K562 (cell line): ENCODE measurements around the gene XPNPEP3. TPM values are rescaled to one million over a fixed set of nuclear protein-coding genes. Genes with fewer than 3 reads are reported as not detected.

ENCODE experiments used
- ATAC-seq: fragments of 200-7000 bp; cut with Tn5 transposase; 3 replicates; pipeline ENCODE4 v1.9.1; 2020; ENCODE audit warnings: moderate library complexity
- BruUV-seq: library from RNA; stranded (reverse); fragments of 400-500 nt; replicated peaks from 2 replicates; lab custom pipeline; 2021; lab: Mats Ljungman, UMichigan
- CTCF ChIA-PET: fragments of 300-600 bp; formaldehyde crosslinking; extraction: SDS; loops from one replicate; lab custom pipeline; 2021; ENCODE audit warnings: low intra/inter-chr PET ratio; lab: Yijun Ruan, JAX
- POLR2A ChIA-PET: fragments of 300-600, 350-650 bp; sonication (Branson Sonifier 250); formaldehyde crosslinking; extraction: SDS; loops from one replicate; lab custom pipeline; 2021; ENCODE audit warnings: antibody characterized with exemption, inconsistent platforms; lab: Yijun Ruan, JAX
- DNase-seq, 4 experiments: peaks; one replicate each; pipeline versions ENCODE4 v3.0.0 to v3.0.0-alpha.2; 2011 to 2018; ENCODE audit warnings: low spot score in 3 of 4, mixed read lengths in 3 of 4; ENCODE audit errors: extremely low read depth in 1 of 4
- FAIRE-seq: peaks from 2 replicates; lab custom pipeline; 2011; peaks lifted over from hg19 to GRCh38; lab: Jason Lieb, UNC
- H2AFZ ChIP-seq: 2 replicates; pipeline ENCODE4 v1.6.0; 2011; ENCODE audit warnings: low read depth, low read length, control low read depth, inconsistent platforms
- H3K27ac ChIP-seq: fragments of 200-600 bp; 3 replicates; pipeline ENCODE4 v1.8.0; 2011; ENCODE audit warnings: low read depth, mild to moderate bottlenecking, control low read depth, inconsistent platforms, low read length, moderate library complexity, mixed read lengths; ENCODE audit errors: extremely low read depth
- H3K27me3 ChIP-seq, 2 experiments: fragments of 300-600 bp in 1 of 2; 2 replicates in 1 of 2; 3 replicates in 1 of 2; pipeline versions ENCODE4 v1.6.0 to v1.8.0; 2011; ENCODE audit warnings: inconsistent platforms in 2 of 2, low read length in 2 of 2, mild to moderate bottlenecking in 1 of 2, mixed read lengths in 1 of 2, moderate library complexity in 1 of 2; ENCODE audit not compliant: control insufficient read depth in 2 of 2, insufficient read depth in 2 of 2
- H3K36me3 ChIP-seq: fragments of 300-600 bp; 3 replicates; pipeline ENCODE4 v1.8.0; 2011; ENCODE audit warnings: mild to moderate bottlenecking, low read length, inconsistent platforms; ENCODE audit not compliant: control insufficient read depth, insufficient read depth
- H3K4me1 ChIP-seq, 2 experiments: fragments of 200-600 bp in 1 of 2; replicated peaks in 1 of 2; 2 replicates in 1 of 2; 3 replicates in 1 of 2; pipeline versions ENCODE4 v1.5.1 to v1.8.0; 2011; ENCODE audit warnings: inconsistent platforms in 2 of 2, low read length in 2 of 2, mild to moderate bottlenecking in 1 of 2, mixed read lengths in 1 of 2, moderate library complexity in 1 of 2; ENCODE audit not compliant: control insufficient read depth in 2 of 2, insufficient read depth in 2 of 2
- H3K4me2 ChIP-seq: 2 replicates; pipeline ENCODE4 v1.6.1; 2011; ENCODE audit warnings: low read length, control low read depth, inconsistent platforms, mixed read lengths; ENCODE audit not compliant: insufficient read depth
- H3K4me3 ChIP-seq: fragments of 200-600 bp; sonication (generic), shearing (Covaris generic); 2 replicates; pipeline ENCODE4 v1.5.1; 2016; ENCODE audit warnings: control low read depth, inconsistent platforms
- H3K79me2 ChIP-seq: fragments of 200-600 bp; 3 replicates; pipeline ENCODE4 v1.8.0; 2011; ENCODE audit warnings: low read length, inconsistent platforms; ENCODE audit not compliant: control insufficient read depth, insufficient read depth
- H3K9ac ChIP-seq, 2 experiments: 2 replicates each; pipeline versions ENCODE4 v1.6.0 to v1.6.1; 2011; ENCODE audit warnings: low read depth in 2 of 2, low read length in 2 of 2, control low read depth in 1 of 2, inconsistent platforms in 1 of 2, mild to moderate bottlenecking in 1 of 2, mixed read lengths in 1 of 2; ENCODE audit not compliant: insufficient read depth in 1 of 2
- H3K9me1 ChIP-seq: one replicate; pipeline ENCODE4 v1.6.0; 2011; ENCODE audit warnings: inconsistent platforms, mild to moderate bottlenecking, low read length, moderate library complexity; ENCODE audit not compliant: control insufficient read depth, insufficient read depth
- H3K9me3 ChIP-seq: replicated peaks from 2 replicates; pipeline ENCODE4 v1.5.1; 2011; ENCODE audit warnings: low read depth, low read length, inconsistent platforms; ENCODE audit not compliant: control insufficient read depth, insufficient read depth
- H4K20me1 ChIP-seq: replicated peaks from 2 replicates; pipeline ENCODE4 v1.6.1; 2011; ENCODE audit warnings: low read length, inconsistent platforms, mixed read lengths; ENCODE audit not compliant: control insufficient read depth, insufficient read depth
- ASH1L ChIP-seq: fragments of 450-650 bp; IDR thresholded peaks from 2 replicates; pipeline ENCODE4 v1.6.1; 2018; ENCODE audit warnings: borderline replicate concordance, mild to moderate bottlenecking, low read depth; ENCODE audit not compliant: partially characterized antibody
- DDX20 ChIP-seq: fragments of 450-650 bp; IDR thresholded peaks from 2 replicates; pipeline ENCODE4 v1.6.1; 2016; ENCODE audit warnings: missing genetic modification characterization, low read depth, mild to moderate bottlenecking, missing compliant biosample characterization, moderate library complexity
- DPF2 ChIP-seq: fragments of 450-650 bp; IDR thresholded peaks from 2 replicates; pipeline ENCODE4 v1.6.1; 2016
- HIVEP1 ChIP-seq: fragments of 250-450 bp; sonication (Bioruptor Pico); IDR thresholded peaks from 2 replicates; pipeline ENCODE4 v1.4.0; 2020; ENCODE audit warnings: mild to moderate bottlenecking
- IFI16 ChIP-seq: fragments of 250-450 bp; sonication (Bioruptor Pico); IDR thresholded peaks from 2 replicates; pipeline ENCODE4 v2.1.2; 2022; ENCODE audit warnings: mild to moderate bottlenecking, inconsistent platforms
- XRCC3 ChIP-seq: fragments of 450-650 bp; IDR thresholded peaks from 2 replicates; pipeline ENCODE4 v1.6.1; 2017; ENCODE audit warnings: mild to moderate bottlenecking, moderate library complexity
- ZFP36 ChIP-seq: fragments of 150-350 bp; IDR thresholded peaks from 2 replicates; pipeline ENCODE4 v1.6.1; 2018; ENCODE audit warnings: low read length, low read depth; ENCODE audit not compliant: partially characterized antibody
- ZNF3 ChIP-seq: fragments of 250-450 bp; sonication (Bioruptor Pico); IDR thresholded peaks from 2 replicates; pipeline ENCODE4 v1.5.0; 2021; ENCODE audit warnings: mild to moderate bottlenecking, moderate library complexity
- ZNF431 ChIP-seq: sonication (generic); formaldehyde crosslinking; IDR thresholded peaks from 2 replicates; pipeline ENCODE4 v1.8.0; 2022; ENCODE audit warnings: mild to moderate bottlenecking, missing genetic modification reagents
- ZNF57 ChIP-seq: fragments of 450-650 bp; formaldehyde crosslinking; IDR thresholded peaks from 2 replicates; pipeline ENCODE4 v1.4.0; 2020; ENCODE audit warnings: mild to moderate bottlenecking, moderate library complexity
- ZNF766 ChIP-seq: fragments of 200-800 bp; sonication (Bioruptor generic); conservative IDR thresholded peaks from 2 replicates; pipeline ENCODE4 v1.6.1; 2016; ENCODE audit warnings: missing genetic modification characterization, missing compliant biosample characterization
- WGBS: fragments of 100-300 bp; shearing (Covaris generic); methylation state at CpG from one replicate; pipeline ENCODE4 v1.1.6; 2016; ENCODE audit warnings: low coverage, mixed read lengths; ENCODE audit not compliant: insufficient coverage; ENCODE audit errors: missing lambda C conversion rate; 5-methylcytosine and 5-hydroxymethylcytosine counted together
- in situ Hi-C: fragments of 300-500 bp; cut with MboI; formaldehyde crosslinking; loops from 4 replicates; pipeline ENCODE4 v1.15.0; 2018; ENCODE audit warnings: inconsistent platforms, mixed read lengths
- intact Hi-C: fragments of 100-400 bp; cut with micrococcal nuclease; formaldehyde crosslinking; loops from 2 replicates; pipeline ENCODE4 v1.14.2; 2022
- polyA plus RNA-seq, 8 experiments: library from polyadenylated mRNA; depleted of rRNA in 4 of 8; stranded (reverse) in 5 of 8; unstranded in 3 of 8; fragments of >200 nt; fragmentation: Nextera tagmentation in 2 of 8; fragmentation: Illumina TruSeq in 1 of 8; extraction: Ambion mirVana in 2 of 8; extraction: Trizol in 1 of 8; gene quantifications; 2 replicates each; pipeline versions ENCODE4 v1.2.1 to v1.2.3, GENCODE V29; 2011 to 2014; ENCODE audit warnings: inconsistent platforms in 1 of 8, missing spikeins in 1 of 8
- total RNA-seq, 7 experiments: library from RNA; depleted of rRNA in 6 of 7; stranded (reverse); fragments of >200 nt in 6 of 7; fragmentation: Illumina TruSeq in 2 of 7; extraction: Trizol in 2 of 7; gene quantifications; 2 replicates each; pipeline versions ENCODE4 v1.2.1 to v1.2.3, GENCODE V29; 2011 to 2021; ENCODE audit warnings: low replicate concordance in 1 of 7
- TF ChIP-seq, protein P1 (sequence below): sonication (generic); formaldehyde crosslinking; IDR thresholded peaks from 2 replicates; pipeline ENCODE4 v1.8.0; 2022; ENCODE audit warnings: missing genetic modification reagents, mild to moderate bottlenecking, borderline replicate concordance
- TF ChIP-seq, protein P2 (sequence below): fragments of 250-450 bp; sonication (Bioruptor Pico); IDR thresholded peaks from 2 replicates; pipeline ENCODE4 v1.5.0; 2020; ENCODE audit warnings: mild to moderate bottlenecking, borderline replicate concordance
- TF ChIP-seq, protein P3 (sequence below), 2 experiments: fragments of 450-650 bp; conservative IDR thresholded peaks; 2 replicates each; pipeline ENCODE4 v1.6.1; 2017; ENCODE audit warnings: mild to moderate bottlenecking in 2 of 2, moderate library complexity in 2 of 2
- TF ChIP-seq, protein P4 (sequence below): fragments of 450-650 bp; formaldehyde crosslinking; IDR thresholded peaks from 2 replicates; pipeline ENCODE4 v1.4.0; 2022; ENCODE audit warnings: mild to moderate bottlenecking, moderate library complexity
- TF ChIP-seq, protein P5 (sequence below): fragments of 250-450 bp; sonication (Bioruptor Pico); IDR thresholded peaks from 2 replicates; pipeline ENCODE4 v1.8.0; 2021; ENCODE audit warnings: mild to moderate bottlenecking, moderate library complexity

Gene XPNPEP3
- total and polyA plus RNA-seq, 9 of the 15 experiments (the other 6 are each of a cell fraction or from before 2014, with no cell fraction given), result 9.1 to 22.6 (median 15.6) TPM

DNA sequence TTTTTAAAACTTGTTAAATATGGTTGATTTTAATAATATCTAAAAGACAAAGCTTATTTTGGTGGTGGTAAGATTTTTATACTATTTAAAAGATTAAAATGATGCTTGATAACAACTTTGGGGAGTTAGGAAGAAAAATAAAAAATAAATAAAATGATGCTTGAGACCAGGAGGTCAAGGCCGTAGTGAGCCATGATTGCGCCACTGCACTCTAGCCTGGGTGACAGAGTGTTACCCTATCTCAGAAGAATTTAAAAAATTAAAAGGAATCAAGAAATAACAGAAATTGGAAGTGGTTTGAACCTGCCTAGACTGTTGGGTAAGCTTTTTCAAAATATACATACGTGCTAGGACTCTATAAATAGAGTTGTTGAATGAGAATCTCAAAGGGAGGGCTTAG, 17.1 kb downstream of the XPNPEP3 start (continued):
- TF ChIP-seq IFI16 (CRISPR knock-in tag), result no peak
- no peak for TF ChIP-seq ZNF57 (CRISPR knock-in tag)
- TF ChIP-seq, protein P1, sequence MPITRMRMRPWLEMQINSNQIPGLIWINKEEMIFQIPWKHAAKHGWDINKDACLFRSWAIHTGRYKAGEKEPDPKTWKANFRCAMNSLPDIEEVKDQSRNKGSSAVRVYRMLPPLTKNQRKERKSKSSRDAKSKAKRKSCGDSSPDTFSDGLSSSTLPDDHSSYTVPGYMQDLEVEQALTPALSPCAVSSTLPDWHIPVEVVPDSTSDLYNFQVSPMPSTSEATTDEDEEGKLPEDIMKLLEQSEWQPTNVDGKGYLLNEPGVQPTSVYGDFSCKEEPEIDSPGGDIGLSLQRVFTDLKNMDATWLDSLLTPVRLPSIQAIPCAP, result no peak

DNA sequence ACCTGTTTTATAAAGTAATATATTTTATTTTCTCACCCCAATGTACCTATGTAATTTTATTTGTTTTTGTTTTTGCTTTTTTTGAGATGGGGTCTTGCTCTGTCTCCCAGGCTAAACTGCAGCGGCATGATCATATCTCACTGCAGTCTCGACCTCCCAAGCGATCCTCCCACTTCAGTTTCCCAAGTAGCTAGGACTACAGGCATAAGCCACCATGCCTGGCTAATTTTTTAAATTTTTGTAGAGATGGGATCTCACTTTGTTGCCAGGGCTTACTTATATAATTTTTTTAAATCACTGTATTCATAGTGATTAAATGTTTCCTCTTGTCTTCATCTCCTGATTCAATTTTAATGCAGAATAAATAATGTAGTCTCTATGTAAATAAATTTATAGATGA, 18.2 kb downstream of the XPNPEP3 start:
- no peaks in the 10 kb centered on the region for H3K79me2 ChIP-seq
- H3K9me3 ChIP-seq, result no peaks in the 10 kb centered on the region
- no peak overlapping the region for H2AFZ ChIP-seq
- 57% methylated on average over 3 of the region's 3 CpGs for WGBS
- DNase-seq (no peak), ATAC-seq (no peak), FAIRE-seq (no peak)
- H4K20me1 ChIP-seq, result no peaks in the 10 kb centered on the region
- H3K27me3 ChIP-seq, result no peaks in the 10 kb centered on the region
- POLR2A ChIA-PET, result no interaction called here
- H3K36me3 ChIP-seq, result peaks cover 13% of the 10 kb centered on the region; the same call in 1 of the 3 replicates
- CTCF ChIA-PET, result no interaction called here
- H3K9ac ChIP-seq, result no peak overlapping the region
- H3K9me1 ChIP-seq, result no peaks in the 10 kb centered on the region
- no peak overlapping the region for H3K4me3 ChIP-seq
- in situ Hi-C loops, result no loop called here
- H3K4me2 ChIP-seq, result no peak overlapping the region
- H3K27ac ChIP-seq, result no peak overlapping the region
- BruUV-seq, result no TSS peak
- no peaks in the 10 kb centered on the region for H3K4me1 ChIP-seq
- intact Hi-C loops, result no loop called here
- TF ChIP-seq, protein P2, sequence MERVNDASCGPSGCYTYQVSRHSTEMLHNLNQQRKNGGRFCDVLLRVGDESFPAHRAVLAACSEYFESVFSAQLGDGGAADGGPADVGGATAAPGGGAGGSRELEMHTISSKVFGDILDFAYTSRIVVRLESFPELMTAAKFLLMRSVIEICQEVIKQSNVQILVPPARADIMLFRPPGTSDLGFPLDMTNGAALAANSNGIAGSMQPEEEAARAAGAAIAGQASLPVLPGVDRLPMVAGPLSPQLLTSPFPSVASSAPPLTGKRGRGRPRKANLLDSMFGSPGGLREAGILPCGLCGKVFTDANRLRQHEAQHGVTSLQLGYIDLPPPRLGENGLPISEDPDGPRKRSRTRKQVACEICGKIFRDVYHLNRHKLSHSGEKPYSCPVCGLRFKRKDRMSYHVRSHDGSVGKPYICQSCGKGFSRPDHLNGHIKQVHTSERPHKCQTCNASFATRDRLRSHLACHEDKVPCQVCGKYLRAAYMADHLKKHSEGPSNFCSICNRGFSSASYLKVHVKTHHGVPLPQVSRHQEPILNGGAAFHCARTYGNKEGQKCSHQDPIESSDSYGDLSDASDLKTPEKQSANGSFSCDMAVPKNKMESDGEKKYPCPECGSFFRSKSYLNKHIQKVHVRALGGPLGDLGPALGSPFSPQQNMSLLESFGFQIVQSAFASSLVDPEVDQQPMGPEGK (CRISPR knock-in tag), result no peak
- no peak for TF ChIP-seq ZNF766 (CRISPR knock-in tag)
- no peak for TF ChIP-seq ASH1L
- TF ChIP-seq ZFP36, result no peak
- TF ChIP-seq ZNF3 (CRISPR knock-in tag), result no peak
- TF ChIP-seq, protein P3, sequence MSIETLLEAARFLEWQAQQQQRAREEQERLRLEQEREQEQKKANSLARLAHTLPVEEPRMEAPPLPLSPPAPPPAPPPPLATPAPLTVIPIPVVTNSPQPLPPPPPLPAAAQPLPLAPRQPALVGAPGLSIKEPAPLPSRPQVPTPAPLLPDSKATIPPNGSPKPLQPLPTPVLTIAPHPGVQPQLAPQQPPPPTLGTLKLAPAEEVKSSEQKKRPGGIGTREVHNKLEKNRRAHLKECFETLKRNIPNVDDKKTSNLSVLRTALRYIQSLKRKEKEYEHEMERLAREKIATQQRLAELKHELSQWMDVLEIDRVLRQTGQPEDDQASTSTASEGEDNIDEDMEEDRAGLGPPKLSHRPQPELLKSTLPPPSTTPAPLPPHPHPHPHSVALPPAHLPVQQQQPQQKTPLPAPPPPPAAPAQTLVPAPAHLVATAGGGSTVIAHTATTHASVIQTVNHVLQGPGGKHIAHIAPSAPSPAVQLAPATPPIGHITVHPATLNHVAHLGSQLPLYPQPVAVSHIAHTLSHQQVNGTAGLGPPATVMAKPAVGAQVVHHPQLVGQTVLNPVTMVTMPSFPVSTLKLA (conservative IDR thresholded peaks at IDR 0.05), result no peak
- no peak for TF ChIP-seq ZNF431 (CRISPR knock-in tag)
- TF ChIP-seq DPF2, result no peak
- TF ChIP-seq HIVEP1 (CRISPR knock-in tag), result no peak
- no peak for TF ChIP-seq XRCC3
- TF ChIP-seq, protein P4, sequence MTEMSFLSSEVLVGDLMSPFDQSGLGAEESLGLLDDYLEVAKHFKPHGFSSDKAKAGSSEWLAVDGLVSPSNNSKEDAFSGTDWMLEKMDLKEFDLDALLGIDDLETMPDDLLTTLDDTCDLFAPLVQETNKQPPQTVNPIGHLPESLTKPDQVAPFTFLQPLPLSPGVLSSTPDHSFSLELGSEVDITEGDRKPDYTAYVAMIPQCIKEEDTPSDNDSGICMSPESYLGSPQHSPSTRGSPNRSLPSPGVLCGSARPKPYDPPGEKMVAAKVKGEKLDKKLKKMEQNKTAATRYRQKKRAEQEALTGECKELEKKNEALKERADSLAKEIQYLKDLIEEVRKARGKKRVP (CRISPR knock-in tag), result no peak
- TF ChIP-seq, protein P5, sequence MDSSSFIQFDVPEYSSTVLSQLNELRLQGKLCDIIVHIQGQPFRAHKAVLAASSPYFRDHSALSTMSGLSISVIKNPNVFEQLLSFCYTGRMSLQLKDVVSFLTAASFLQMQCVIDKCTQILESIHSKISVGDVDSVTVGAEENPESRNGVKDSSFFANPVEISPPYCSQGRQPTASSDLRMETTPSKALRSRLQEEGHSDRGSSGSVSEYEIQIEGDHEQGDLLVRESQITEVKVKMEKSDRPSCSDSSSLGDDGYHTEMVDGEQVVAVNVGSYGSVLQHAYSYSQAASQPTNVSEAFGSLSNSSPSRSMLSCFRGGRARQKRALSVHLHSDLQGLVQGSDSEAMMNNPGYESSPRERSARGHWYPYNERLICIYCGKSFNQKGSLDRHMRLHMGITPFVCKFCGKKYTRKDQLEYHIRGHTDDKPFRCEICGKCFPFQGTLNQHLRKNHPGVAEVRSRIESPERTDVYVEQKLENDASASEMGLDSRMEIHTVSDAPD (CRISPR knock-in tag), result no peak
- no peak for TF ChIP-seq DDX20 (tag)
